K562 (cell line): ENCODE measurements around the gene CNNM3. TPM values are rescaled to one million over a fixed set of nuclear protein-coding genes. Genes with fewer than 3 reads are reported as not detected.

Experiments
- ARHGAP35 ChIP-seq: fragments of 450-650 bp; IDR thresholded peaks from 2 replicates; pipeline ENCODE4 v1.6.1; 2018; ENCODE audit not compliant: partially characterized antibody
- ARID3A ChIP-seq: IDR thresholded peaks from 2 replicates; pipeline ENCODE4 v1.6.1; 2012; ENCODE audit warnings: low read depth, low read length, improper control_type of control experiment, borderline replicate concordance
- ELK3 ChIP-seq: fragments of 450-650 bp; formaldehyde crosslinking; IDR thresholded peaks from 2 replicates; pipeline ENCODE4 v1.4.0; 2020; ENCODE audit warnings: mild to moderate bottlenecking
- HLTF ChIP-seq: fragments of 450-650 bp; IDR thresholded peaks from 2 replicates; pipeline ENCODE4 v1.6.1; 2016
- HMGXB4 ChIP-seq: sonication (generic); formaldehyde crosslinking; IDR thresholded peaks from 2 replicates; pipeline ENCODE4 v1.8.1; 2023; ENCODE audit warnings: mild to moderate bottlenecking, missing genetic modification reagents
- HSF4 ChIP-seq: fragments of 250-450 bp; sonication (Bioruptor Pico); IDR thresholded peaks from 2 replicates; pipeline ENCODE4 v2.1.2; 2022; ENCODE audit warnings: mild to moderate bottlenecking, moderate library complexity, borderline replicate concordance
- ILF3 ChIP-seq: fragments of 450-650 bp; IDR thresholded peaks from 2 replicates; pipeline ENCODE4 v1.6.1; 2018; ENCODE audit warnings: antibody characterized with exemption, mild to moderate bottlenecking, moderate library complexity, borderline replicate concordance
- ILK ChIP-seq: fragments of 450-650 bp; IDR thresholded peaks from 2 replicates; pipeline ENCODE4 v1.6.1; 2016; ENCODE audit warnings: missing genetic modification characterization, low read depth, mild to moderate bottlenecking, missing compliant biosample characterization, moderate library complexity, borderline replicate concordance
- NCOA6 ChIP-seq: fragments of 450-650 bp; IDR thresholded peaks from 2 replicates; pipeline ENCODE4 v1.6.1; 2017; ENCODE audit warnings: mild to moderate bottlenecking
- SMAD4 ChIP-seq: fragments of 250-450 bp; sonication (Bioruptor Pico); conservative IDR thresholded peaks from 2 replicates; pipeline ENCODE4 v1.8.0; 2021; ENCODE audit warnings: inconsistent platforms, mild to moderate bottlenecking, moderate library complexity
- TCF15 ChIP-seq: fragments of 250-450 bp; sonication (Bioruptor Pico); IDR thresholded peaks from 2 replicates; pipeline ENCODE4 v1.8.0; 2022; ENCODE audit warnings: moderate library complexity, mild to moderate bottlenecking, inconsistent platforms
- THRB ChIP-seq: fragments of 450-650 bp; formaldehyde crosslinking; conservative IDR thresholded peaks from 2 replicates; pipeline ENCODE4 v1.4.0; 2022; ENCODE audit warnings: mild to moderate bottlenecking, missing genetic modification characterization
- ZMIZ1 ChIP-seq, 2 experiments: fragments of 150-350 bp in 1 of 2; IDR thresholded peaks; 2 replicates each; pipeline ENCODE4 v1.6.1; 2012 to 2016; ENCODE audit warnings: low read depth in 2 of 2, low read length in 2 of 2, mild to moderate bottlenecking in 1 of 2, moderate library complexity in 1 of 2
- ZNF436 ChIP-seq: fragments of 250-450, 450-650 bp; sonication (Bioruptor Pico); formaldehyde crosslinking; IDR thresholded peaks from 2 replicates; pipeline ENCODE4 v1.7.0; 2020; ENCODE audit warnings: mild to moderate bottlenecking
- ZNF551 ChIP-seq: fragments of 250-450 bp; sonication (Bioruptor Pico); IDR thresholded peaks from 2 replicates; pipeline ENCODE4 v1.5.0; 2021; ENCODE audit warnings: mild to moderate bottlenecking, moderate library complexity
- polyA plus RNA-seq, 8 experiments: library from polyadenylated mRNA; depleted of rRNA in 4 of 8; stranded (reverse) in 5 of 8; unstranded in 3 of 8; fragments of >200 nt; fragmentation: Nextera tagmentation in 2 of 8; fragmentation: Illumina TruSeq in 1 of 8; extraction: Ambion mirVana in 2 of 8; extraction: Trizol in 1 of 8; gene quantifications; 2 replicates each; pipeline versions ENCODE4 v1.2.1 to v1.2.3, GENCODE V29; 2011 to 2014; ENCODE audit warnings: inconsistent platforms in 1 of 8, missing spikeins in 1 of 8
- total RNA-seq, 7 experiments: library from RNA; depleted of rRNA in 6 of 7; stranded (reverse); fragments of >200 nt in 6 of 7; fragmentation: Illumina TruSeq in 2 of 7; extraction: Trizol in 2 of 7; gene quantifications; 2 replicates each; pipeline versions ENCODE4 v1.2.1 to v1.2.3, GENCODE V29; 2011 to 2021; ENCODE audit warnings: low replicate concordance in 1 of 7

The CNNM3 gene
- total and polyA plus RNA-seq, 9 of the 15 experiments (the other 6 are each of a cell fraction or from before 2014, with no cell fraction given), result 1.4 to 16.9 (median 6.5) TPM

GRCh38 chr2:96876269-96877041, 60.4 kb downstream of the CNNM3 start (continued):
- TF ChIP-seq ZMIZ1 (IDR thresholded peaks at IDR 0.05; ENCODE audit: low read depth in 2 of 2, low read length in 2 of 2) (no peak), ELK3 (CRISPR knock-in tag) (no peak), ARID3A (no peak), ZNF436 (CRISPR knock-in tag) (no peak), ARHGAP35 (no peak), THRB (no peak), ILK (tag) (no peak), HSF4 (CRISPR knock-in tag) (no peak), NCOA6 (no peak), HMGXB4 (CRISPR knock-in tag) (no peak), ZNF551 (CRISPR knock-in tag) (no peak), ILF3 (no peak), HLTF (no peak), SMAD4 (CRISPR knock-in tag) (no peak), TCF15 (CRISPR knock-in tag) (no peak)
